HG03354 (cell line): ENCODE data around the gene LANCL2.

Source experiments
- ATAC-seq: cut with Tn5 transposase; IDR thresholded peaks from one replicate; pipeline ENCODE4 v1.9.1; 2021; ENCODE audit warnings: mild to moderate bottlenecking; ENCODE audit not compliant: unreplicated experiment, poor library complexity, severe bottlenecking

Gene LANCL2

DNA sequence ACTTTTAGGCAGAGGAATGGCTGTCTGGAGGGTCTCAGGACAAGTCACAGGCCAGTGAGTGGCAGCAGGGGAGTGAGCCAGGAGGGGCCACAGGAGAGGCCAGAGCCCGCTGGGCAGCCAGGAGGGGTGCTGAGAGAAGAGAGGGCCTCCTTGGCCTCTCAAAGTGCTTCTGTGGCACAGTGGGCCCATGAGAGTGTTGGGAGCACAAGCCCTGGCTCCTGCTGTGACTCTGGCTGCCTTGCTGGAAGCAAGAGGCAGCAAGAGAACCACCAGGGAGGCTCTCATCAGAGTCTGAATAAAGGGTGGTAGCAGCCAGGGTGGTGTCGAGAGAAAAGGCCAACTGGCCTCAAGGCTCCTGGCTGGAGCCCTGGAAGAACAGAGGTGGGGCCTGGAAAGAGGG is 116.0 kb downstream of the LANCL2 start:
- no peak for ATAC-seq

GRCh38 chr7:55483046-55483445 is 117.9 kb downstream of the LANCL2 start:
- ATAC-seq, result no peak
